HFFc6 (cell line): ENCODE results near the gene ERI3. TPM values are rescaled to one million over a fixed set of nuclear protein-coding genes. Genes with fewer than 3 reads are reported as not detected.
A peak's percentile ranks its signal among the peaks of the same experiment; 100 is the strongest.

Experiments used
- DNase-seq: peaks from one replicate; pipeline ENCODE4 v3.0.0-alpha.2; 2018
- H3K27ac Mint-ChIP-seq: 2 replicates; pipeline ENCODE4 v1.8.0; 2020; ENCODE audit warnings: mild to moderate bottlenecking, mixed read lengths
- H3K27me3 Mint-ChIP-seq: 2 replicates; pipeline ENCODE4 v1.8.0; 2021; ENCODE audit warnings: mild to moderate bottlenecking, moderate library complexity, mixed read lengths; ENCODE audit not compliant: insufficient read depth
- H3K36me3 Mint-ChIP-seq: 2 replicates; pipeline ENCODE4 v1.8.0; 2021; ENCODE audit warnings: low read depth, mixed read lengths
- H3K4me1 Mint-ChIP-seq: 2 replicates; pipeline ENCODE4 v1.8.0; 2020; ENCODE audit warnings: low read depth, mixed read lengths
- H3K4me3 Mint-ChIP-seq: 2 replicates; pipeline ENCODE4 v1.8.0; 2020; ENCODE audit warnings: mild to moderate bottlenecking, moderate library complexity, mixed read lengths
- H3K9me3 Mint-ChIP-seq: 2 replicates; pipeline ENCODE4 v1.8.0; 2020; ENCODE audit warnings: mild to moderate bottlenecking, mixed read lengths
- CTCF ChIP-seq: fragments of 200-600 bp; sonication (generic); IDR thresholded peaks from 2 replicates; pipeline ENCODE4 v1.5.0; 2021; ENCODE audit warnings: antibody characterized with exemption, mild to moderate bottlenecking
- total RNA-seq, 6 experiments: library from RNA; stranded (reverse); fragmentation: NEBNext Ultra II Directional; extraction: Animal tissue kit (Norgen Biotek cat#: 25700); gene quantifications; 2 replicates in 1 of 6; 3 replicates in 5 of 6; pipeline ENCODE4 v1.2.3, GENCODE V29; 2021

ERI3 gene
- total RNA-seq, 6 experiments from 2014 or later: 54.7 to 63.5 (median 58.3) TPM

GRCh38 chr1:44347280-44347679, 7.8 kb downstream of the ERI3 start:
- Mint-ChIP-seq H3K27ac (peak overlapping the region; percentile 44), H3K4me3 (no peak overlapping the region)

GRCh38 chr1:44346878-44347277, 8.2 kb downstream of the ERI3 start:
- H3K36me3 Mint-ChIP-seq: no peaks in the 10 kb centered on the region
- no peak for DNase-seq
- H3K9me3 Mint-ChIP-seq: no peaks in the 10 kb centered on the region
- no peak overlapping the region for H3K4me3 Mint-ChIP-seq
- H3K27ac Mint-ChIP-seq: no peak overlapping the region
- H3K27me3 Mint-ChIP-seq: no peaks in the 10 kb centered on the region; the same call in 1 of the 2 replicates
- H3K4me1 Mint-ChIP-seq: peaks cover 21% of the 10 kb centered on the region
- no peak for TF ChIP-seq CTCF

More at GRCh38 chr1:44347280-44347679, 7.8 kb downstream of the ERI3 start:
- H3K9me3 Mint-ChIP-seq: no peaks in the 10 kb centered on the region
- H3K27me3 Mint-ChIP-seq: no peaks in the 10 kb centered on the region; the same call in 1 of the 2 replicates
- TF ChIP-seq CTCF: no peak
- peaks cover 25% of the 10 kb centered on the region for H3K4me1 Mint-ChIP-seq
- H3K36me3 Mint-ChIP-seq: no peaks in the 10 kb centered on the region
- peak; percentile 20 for DNase-seq

GRCh38 chr1:44346184-44346583, 8.9 kb downstream of the ERI3 start:
- H3K4me3 Mint-ChIP-seq: no peak overlapping the region

GRCh38 chr1:44345187-44345775, 9.8 kb downstream of the ERI3 start:
- Mint-ChIP-seq H3K27ac (no peak overlapping the region), H3K4me1 (peaks cover 20% of the 10 kb centered on the region), H3K27me3 (no peaks in the 10 kb centered on the region; the same call in 1 of the 2 replicates)

More at GRCh38 chr1:44346184-44346583, 8.9 kb downstream of the ERI3 start:
- Mint-ChIP-seq H3K36me3 (no peaks in the 10 kb centered on the region), H3K27me3 (no peaks in the 10 kb centered on the region; the same call in 1 of the 2 replicates), H3K4me1 (peaks cover 20% of the 10 kb centered on the region), H3K9me3 (no peaks in the 10 kb centered on the region), H3K27ac (no peak overlapping the region)
- TF ChIP-seq CTCF: no peak
- DNase-seq: no peak

GRCh38 chr1:44339731-44340130, 15.3 kb downstream of the ERI3 start:
- Mint-ChIP-seq H3K9me3 (peaks cover 6% of the 10 kb centered on the region), H3K4me1 (no peaks in the 10 kb centered on the region), H3K4me3 (no peak overlapping the region), H3K36me3 (peaks cover 43% of the 10 kb centered on the region), H3K27me3 (no peaks in the 10 kb centered on the region; the same call in 1 of the 2 replicates), H3K27ac (no peak overlapping the region)
- no peak for TF ChIP-seq CTCF
- no peak for DNase-seq

More at GRCh38 chr1:44345187-44345775, 9.8 kb downstream of the ERI3 start:
- TF ChIP-seq CTCF: no peak
- Mint-ChIP-seq H3K36me3 (0 out of 2 replicates have a peak, but pooled peaks cover 2% of the 10 kb centered on the region), H3K9me3 (no peaks in the 10 kb centered on the region), H3K4me3 (no peak overlapping the region)
- no peak for DNase-seq
